ENCODE data around the gene CEPT1.

CEPT1 gene

DNA sequence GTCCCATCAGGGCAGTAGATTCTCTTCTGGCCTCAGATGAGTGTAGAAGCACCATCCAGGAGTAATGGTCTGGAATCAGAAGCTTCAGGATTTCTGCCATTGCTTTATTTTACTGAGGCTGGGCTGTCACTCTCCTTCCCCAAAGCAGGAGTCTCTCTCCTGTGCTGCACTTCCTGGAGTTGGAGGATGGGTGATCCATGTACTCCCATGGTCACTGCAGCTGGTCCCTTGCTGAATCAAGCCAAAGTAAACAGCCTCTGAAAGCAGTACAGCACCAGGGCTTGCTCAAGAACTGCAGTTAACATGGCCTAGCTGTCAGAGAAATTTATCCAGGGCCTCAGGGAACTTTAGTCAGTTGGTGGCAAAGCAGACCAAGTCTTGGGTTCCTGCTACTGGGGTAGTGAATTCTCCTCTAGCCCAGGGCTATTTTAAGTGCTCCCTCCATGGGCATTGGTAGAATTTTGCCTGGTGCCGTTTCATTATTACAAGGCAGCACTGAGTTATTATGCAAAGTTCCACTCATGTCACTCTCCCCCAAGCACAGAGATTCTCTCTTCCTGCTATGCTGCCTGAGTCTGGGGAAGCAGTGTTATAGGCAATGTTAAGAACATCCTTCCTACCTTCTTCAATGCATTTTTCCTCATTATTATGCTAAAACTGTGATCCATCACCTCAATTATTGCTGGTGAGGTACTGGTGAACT, 29.7 kb upstream of the CEPT1 start:
- DNase-seq (ENCODE audit: extremely low read depth, low read depth): no peak

DNA sequence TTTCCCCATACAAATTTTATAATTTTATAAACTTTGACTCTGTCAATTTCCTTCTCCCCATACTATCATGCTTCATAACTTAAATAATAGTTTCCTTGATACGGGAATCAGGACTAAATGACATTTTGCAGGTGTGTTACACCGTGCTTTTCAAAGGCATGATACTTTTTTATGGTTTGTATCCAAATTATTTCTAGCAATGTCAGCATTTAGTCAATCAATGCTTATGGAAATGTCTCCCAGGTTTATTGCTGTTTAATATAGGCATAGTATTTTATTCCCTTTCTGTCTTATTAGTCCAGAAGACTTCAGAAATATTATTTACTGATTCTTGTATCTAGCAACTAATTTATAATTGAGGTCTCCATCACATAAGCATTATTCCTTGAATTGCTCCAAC, 23.5 kb upstream of the CEPT1 start:
- TF ChIP-seq, protein P1, sequence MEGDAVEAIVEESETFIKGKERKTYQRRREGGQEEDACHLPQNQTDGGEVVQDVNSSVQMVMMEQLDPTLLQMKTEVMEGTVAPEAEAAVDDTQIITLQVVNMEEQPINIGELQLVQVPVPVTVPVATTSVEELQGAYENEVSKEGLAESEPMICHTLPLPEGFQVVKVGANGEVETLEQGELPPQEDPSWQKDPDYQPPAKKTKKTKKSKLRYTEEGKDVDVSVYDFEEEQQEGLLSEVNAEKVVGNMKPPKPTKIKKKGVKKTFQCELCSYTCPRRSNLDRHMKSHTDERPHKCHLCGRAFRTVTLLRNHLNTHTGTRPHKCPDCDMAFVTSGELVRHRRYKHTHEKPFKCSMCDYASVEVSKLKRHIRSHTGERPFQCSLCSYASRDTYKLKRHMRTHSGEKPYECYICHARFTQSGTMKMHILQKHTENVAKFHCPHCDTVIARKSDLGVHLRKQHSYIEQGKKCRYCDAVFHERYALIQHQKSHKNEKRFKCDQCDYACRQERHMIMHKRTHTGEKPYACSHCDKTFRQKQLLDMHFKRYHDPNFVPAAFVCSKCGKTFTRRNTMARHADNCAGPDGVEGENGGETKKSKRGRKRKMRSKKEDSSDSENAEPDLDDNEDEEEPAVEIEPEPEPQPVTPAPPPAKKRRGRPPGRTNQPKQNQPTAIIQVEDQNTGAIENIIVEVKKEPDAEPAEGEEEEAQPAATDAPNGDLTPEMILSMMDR (IDR thresholded peaks at IDR 0.05; ENCODE audit: low read depth, low read length, missing control alignments): no peak
- no peak for DNase-seq (ENCODE audit: extremely low read depth, low read depth)
- H3K4me3 ChIP-seq (replicated peaks; ENCODE audit: low read depth, low read length): no peak overlapping the region

More for the DNA sequence above, 29.7 kb upstream of the CEPT1 start:
- TF ChIP-seq, protein P1 (IDR thresholded peaks at IDR 0.05; ENCODE audit: low read depth, low read length, missing control alignments): no peak
- no peak overlapping the region for H3K4me3 ChIP-seq (replicated peaks; ENCODE audit: low read depth, low read length)

DNA sequence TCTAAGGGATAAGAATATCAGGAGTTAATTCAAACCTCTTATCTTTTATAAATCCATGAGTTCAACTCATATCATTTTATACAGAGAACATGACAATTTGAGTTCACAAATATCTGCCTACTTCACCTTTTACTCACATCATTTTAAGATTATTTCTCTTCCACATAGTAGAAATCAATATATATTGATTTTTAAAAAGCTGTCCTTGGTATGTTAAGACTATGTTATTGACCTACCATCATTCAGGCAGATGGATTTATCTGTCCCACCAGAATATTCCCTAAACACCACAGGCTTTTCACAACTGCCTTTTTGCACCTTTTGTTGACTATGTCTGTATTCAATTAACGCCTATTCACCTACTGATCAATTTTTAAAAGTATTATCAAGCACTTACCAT, 13.7 kb upstream of the CEPT1 start:
- no peak overlapping the region for H3K4me3 ChIP-seq (replicated peaks; ENCODE audit: low read depth, low read length)
- DNase-seq (ENCODE audit: extremely low read depth, low read depth): no peak
- TF ChIP-seq, protein P1 (IDR thresholded peaks at IDR 0.05; ENCODE audit: low read depth, low read length, missing control alignments): no peak

DNA sequence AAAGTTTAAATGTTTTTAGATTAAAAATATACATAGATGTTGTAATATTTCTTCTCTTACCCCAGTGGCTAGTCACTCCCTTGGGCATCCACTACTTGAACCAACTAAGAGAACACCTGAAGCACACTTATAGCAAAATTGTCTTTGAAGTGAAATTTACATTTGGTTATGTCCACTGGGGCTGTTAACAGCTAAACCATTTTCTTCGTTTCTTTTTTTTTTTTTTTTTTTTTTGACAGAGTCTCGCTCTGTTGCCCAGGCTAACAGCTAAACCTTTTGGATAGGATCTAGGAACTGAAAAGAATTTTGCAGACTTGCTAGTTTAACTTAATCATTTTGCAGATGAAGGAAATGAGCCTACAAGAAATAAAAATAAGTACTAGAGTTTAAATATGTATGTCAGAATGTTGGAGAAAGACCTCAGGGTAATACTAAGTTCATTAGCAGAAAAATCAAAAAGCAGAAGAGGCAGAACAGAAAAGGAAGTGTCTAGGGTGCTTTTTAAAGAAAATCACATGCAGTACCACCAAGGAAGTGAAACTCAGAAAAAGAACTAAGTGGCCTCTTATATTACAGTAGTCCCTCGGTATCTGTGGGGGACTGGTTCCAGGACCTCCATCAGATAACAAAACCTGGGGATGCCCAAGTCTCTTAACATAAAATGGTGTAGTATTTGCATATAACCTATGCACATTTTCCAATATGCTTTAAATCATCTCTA, 11.9 kb upstream of the CEPT1 start:
- no peak overlapping the region for H3K4me3 ChIP-seq (replicated peaks; ENCODE audit: low read depth, low read length)
- TF ChIP-seq, protein P1 (IDR thresholded peaks at IDR 0.05; ENCODE audit: low read depth, low read length, missing control alignments): no peak
- DNase-seq (ENCODE audit: extremely low read depth, low read depth): no peak

DNA sequence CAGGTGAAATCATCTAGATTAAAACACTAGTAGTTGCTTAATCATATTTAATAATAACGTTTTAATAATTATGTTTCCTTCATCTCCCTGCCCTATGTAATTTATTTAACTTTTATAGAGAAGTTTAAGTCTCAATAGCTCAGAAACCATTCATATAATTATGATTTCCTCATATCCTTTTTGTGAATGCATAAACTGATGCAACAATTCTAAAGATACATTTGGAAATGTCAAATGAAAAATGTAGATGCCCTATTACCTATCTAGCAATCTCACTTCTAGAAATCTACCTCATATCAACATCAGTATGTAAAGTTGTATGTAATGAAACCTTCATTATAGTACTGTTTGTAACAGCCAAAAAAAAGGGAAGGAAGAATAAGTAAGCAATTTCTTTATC, 10.6 kb upstream of the CEPT1 start:
- TF ChIP-seq, protein P1 (IDR thresholded peaks at IDR 0.05; ENCODE audit: low read depth, low read length, missing control alignments): no peak
- H3K4me3 ChIP-seq (replicated peaks; ENCODE audit: low read depth, low read length): no peak overlapping the region
- no peak for DNase-seq (ENCODE audit: extremely low read depth, low read depth)

DNA sequence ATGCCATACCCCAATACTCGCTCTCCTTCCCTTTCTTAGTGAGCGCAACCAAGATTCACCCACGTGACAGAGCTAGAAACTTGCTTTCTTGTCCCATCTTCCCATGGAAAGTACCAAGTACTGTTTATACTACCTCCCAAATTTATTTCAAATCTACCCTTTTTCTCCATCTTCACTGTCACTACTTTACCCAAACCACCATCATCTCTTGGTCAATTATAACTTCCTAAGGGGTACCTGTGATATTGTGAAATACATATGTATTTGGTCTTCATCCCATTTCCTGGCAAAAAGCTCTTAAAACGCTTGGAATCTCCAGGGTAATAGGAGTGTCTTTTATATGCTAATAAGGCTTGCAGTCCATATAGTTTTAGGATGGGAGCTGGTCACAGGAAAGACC, 8.3 kb upstream of the CEPT1 start:
- DNase-seq (ENCODE audit: extremely low read depth, low read depth): no peak
- no peak overlapping the region for H3K4me3 ChIP-seq (replicated peaks; ENCODE audit: low read depth, low read length)
- TF ChIP-seq, protein P1 (IDR thresholded peaks at IDR 0.05; ENCODE audit: low read depth, low read length, missing control alignments): no peak
